SU-DHL-6 (cell line): ENCODE data around the gene CDH11.

Source experiments
- EZH2phosphoT487 ChIP-seq: fragments of 200-600 bp; sonication (generic), shearing (Covaris generic); conservative IDR thresholded peaks from 2 replicates; pipeline ENCODE4 v1.6.1; 2018; ENCODE audit warnings: mild to moderate bottlenecking, antibody characterized with exemption, low read length, moderate library complexity, mixed read lengths
- TF ChIP-seq, protein P1 (sequence below): fragments of 200-600 bp; sonication (generic); IDR thresholded peaks from one replicate; pipeline ENCODE4 v1.5.1; 2017; ENCODE audit warnings: antibody characterized with exemption, mild to moderate bottlenecking, low read length, moderate library complexity; ENCODE audit not compliant: insufficient read depth, poor library complexity, severe bottlenecking

DNA sequence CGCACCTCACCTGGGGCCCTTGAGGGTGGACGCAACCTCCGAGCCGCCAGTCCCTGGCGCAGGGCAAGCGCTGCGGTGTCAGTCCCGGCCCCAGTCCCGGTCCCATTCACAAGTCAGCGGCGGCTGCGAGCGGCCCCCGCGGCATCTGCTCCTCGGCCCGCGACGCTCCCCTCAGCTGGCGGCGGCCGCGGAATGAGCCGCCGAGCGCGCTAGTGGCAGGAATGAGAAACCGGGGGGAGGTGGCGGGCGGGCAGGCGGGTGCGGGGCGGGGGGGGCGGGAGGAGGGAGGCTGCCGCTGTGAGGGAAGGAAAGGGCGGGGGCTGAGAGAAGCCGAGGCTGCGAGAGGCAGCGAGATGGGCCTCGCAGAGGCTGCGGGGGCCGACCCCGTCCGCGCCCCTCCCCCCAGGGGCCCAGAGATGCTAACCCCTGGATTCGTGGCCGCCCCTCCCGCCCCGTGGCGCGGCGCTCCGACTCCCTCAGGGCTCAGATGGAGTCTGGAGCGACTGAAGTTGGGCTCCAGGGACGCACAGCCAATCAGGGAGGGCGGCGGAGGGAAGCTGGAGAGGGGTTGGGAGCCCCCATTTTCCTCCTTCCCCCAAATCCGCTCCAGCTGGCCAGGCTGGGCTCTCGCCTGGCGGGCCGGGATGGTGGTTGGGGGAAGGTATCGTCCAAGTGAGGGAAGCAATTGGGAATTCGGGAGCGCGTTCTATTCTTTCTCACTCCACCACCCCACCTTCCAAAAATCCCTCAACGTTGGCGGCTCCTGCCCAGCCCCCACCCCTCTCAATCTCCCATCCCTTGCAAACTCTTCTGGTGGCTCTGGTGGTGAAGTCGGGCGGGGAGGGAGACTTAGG lies at the start of gene CDH11:
- TF ChIP-seq, protein P1, sequence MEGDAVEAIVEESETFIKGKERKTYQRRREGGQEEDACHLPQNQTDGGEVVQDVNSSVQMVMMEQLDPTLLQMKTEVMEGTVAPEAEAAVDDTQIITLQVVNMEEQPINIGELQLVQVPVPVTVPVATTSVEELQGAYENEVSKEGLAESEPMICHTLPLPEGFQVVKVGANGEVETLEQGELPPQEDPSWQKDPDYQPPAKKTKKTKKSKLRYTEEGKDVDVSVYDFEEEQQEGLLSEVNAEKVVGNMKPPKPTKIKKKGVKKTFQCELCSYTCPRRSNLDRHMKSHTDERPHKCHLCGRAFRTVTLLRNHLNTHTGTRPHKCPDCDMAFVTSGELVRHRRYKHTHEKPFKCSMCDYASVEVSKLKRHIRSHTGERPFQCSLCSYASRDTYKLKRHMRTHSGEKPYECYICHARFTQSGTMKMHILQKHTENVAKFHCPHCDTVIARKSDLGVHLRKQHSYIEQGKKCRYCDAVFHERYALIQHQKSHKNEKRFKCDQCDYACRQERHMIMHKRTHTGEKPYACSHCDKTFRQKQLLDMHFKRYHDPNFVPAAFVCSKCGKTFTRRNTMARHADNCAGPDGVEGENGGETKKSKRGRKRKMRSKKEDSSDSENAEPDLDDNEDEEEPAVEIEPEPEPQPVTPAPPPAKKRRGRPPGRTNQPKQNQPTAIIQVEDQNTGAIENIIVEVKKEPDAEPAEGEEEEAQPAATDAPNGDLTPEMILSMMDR, result no peak
- TF ChIP-seq EZH2phosphoT487, result no peak
